Activated T-cell treated with anti-CD3 and anti-CD28 coated beads, Interleukin-2, amount 50 U/mL, for 4 hours (primary cell): ENCODE data around the gene ADAMTS1. TPM values are rescaled to one million over a fixed set of nuclear protein-coding genes. Genes with fewer than 3 reads are reported as not detected.

Experiments
- ATAC-seq, 2 donors: fragments of 200-7000 bp; cut with Tn5 transposase; one replicate each; pipeline ENCODE4 v1.10.0; 2021
- DNase-seq: peaks from one replicate; pipeline ENCODE4 v3.0.0-alpha.2; 2020
- H3K27me3 Mint-ChIP-seq: one replicate; pipeline ENCODE4 v1.8.0; 2021; ENCODE audit warnings: low read depth, mixed read lengths
- H3K36me3 Mint-ChIP-seq: one replicate; pipeline ENCODE4 v1.8.0; 2022; ENCODE audit warnings: mixed read lengths; ENCODE audit not compliant: insufficient read depth
- H3K4me1 Mint-ChIP-seq: one replicate; pipeline ENCODE4 v1.8.0; 2021; ENCODE audit warnings: low read depth, mixed read lengths
- H3K4me3 Mint-ChIP-seq: one replicate; pipeline ENCODE4 v1.8.0; 2021; ENCODE audit warnings: mild to moderate bottlenecking, moderate library complexity, mixed read lengths
- H3K9me3 Mint-ChIP-seq: one replicate; pipeline ENCODE4 v1.8.0; 2021; ENCODE audit warnings: mixed read lengths
- total RNA-seq, 3 donors: library from RNA; stranded (reverse); gene quantifications; one replicate each; pipeline ENCODE4 v1.2.1, GENCODE V29; 2021

ADAMTS1 gene
- total RNA-seq, 3 donors from 2014 or later, result 0.38 to 1.1 (median 1.0) TPM

- H3K9me3 Mint-ChIP-seq, result no peaks in the 10 kb centered on the region
- H3K4me3 Mint-ChIP-seq, result no peak overlapping the region
- DNase-seq (no peak), ATAC-seq (no peak)
- H3K27me3 Mint-ChIP-seq, result peaks cover 31% of the 10 kb centered on the region
- H3K36me3 Mint-ChIP-seq, result no peaks in the 10 kb centered on the region
- peaks cover 11% of the 10 kb centered on the region for H3K4me1 Mint-ChIP-seq
These were observed 6.1 kb upstream of the ADAMTS1 start for GRCh38 chr21:26851109-26851944.

GRCh38 chr21:26850116-26850643 is 5.0 kb upstream of the ADAMTS1 start:
- Mint-ChIP-seq H3K9me3 (no peaks in the 10 kb centered on the region), H3K4me1 (peaks cover 19% of the 10 kb centered on the region), H3K36me3 (no peaks in the 10 kb centered on the region), H3K4me3 (no peak overlapping the region), H3K27me3 (peaks cover 41% of the 10 kb centered on the region)
- ATAC-seq (no peak), DNase-seq (no peak)

GRCh38 chr21:26849428-26850115 is 4.4 kb upstream of the ADAMTS1 start:
- ATAC-seq, result no peak
- no peak for DNase-seq
- no peaks in the 10 kb centered on the region for H3K9me3 Mint-ChIP-seq
- H3K36me3 Mint-ChIP-seq, result no peaks in the 10 kb centered on the region
- no peak overlapping the region for H3K4me3 Mint-ChIP-seq
- H3K27me3 Mint-ChIP-seq, result peaks cover 44% of the 10 kb centered on the region
- H3K4me1 Mint-ChIP-seq, result peaks cover 19% of the 10 kb centered on the region

GRCh38 chr21:26847921-26848320 is 2.7 kb upstream of the ADAMTS1 start:
- Mint-ChIP-seq H3K4me1 (peaks cover 30% of the 10 kb centered on the region), H3K4me3 (no peak overlapping the region), H3K36me3 (no peaks in the 10 kb centered on the region), H3K9me3 (no peaks in the 10 kb centered on the region), H3K27me3 (peaks cover 57% of the 10 kb centered on the region)
- ATAC-seq, result no peak
- DNase-seq, result no peak

- DNase-seq, result no peak
- peaks cover 66% of the 10 kb centered on the region for H3K27me3 Mint-ChIP-seq
- H3K9me3 Mint-ChIP-seq, result no peaks in the 10 kb centered on the region
- H3K36me3 Mint-ChIP-seq, result no peaks in the 10 kb centered on the region
- ATAC-seq, result no peak
- H3K4me3 Mint-ChIP-seq, result peak overlapping the region; percentile 71
- H3K4me1 Mint-ChIP-seq, result peaks cover 30% of the 10 kb centered on the region
These were observed 1.8 kb upstream of the ADAMTS1 start for GRCh38 chr21:26847002-26847401.

- DNase-seq, result no peak
- Mint-ChIP-seq H3K4me3 (peak overlapping the region; percentile 71), H3K27me3 (peaks cover 69% of the 10 kb centered on the region), H3K36me3 (no peaks in the 10 kb centered on the region), H3K9me3 (no peaks in the 10 kb centered on the region), H3K4me1 (peaks cover 30% of the 10 kb centered on the region)
- ATAC-seq, result peak in 1 of 2 donors; percentile 16
These were observed 1.1 kb upstream of the ADAMTS1 start for GRCh38 chr21:26846036-26846931.

GRCh38 chr21:26845759-26846035 is 488 bp upstream of the ADAMTS1 start:
- Mint-ChIP-seq H3K9me3 (no peaks in the 10 kb centered on the region), H3K4me1 (peaks cover 30% of the 10 kb centered on the region), H3K4me3 (peak overlapping the region; percentile 71), H3K27me3 (peaks cover 71% of the 10 kb centered on the region), H3K36me3 (no peaks in the 10 kb centered on the region)
- ATAC-seq (no peak), DNase-seq (no peak)

GRCh38 chr21:26844258-26845065 is 747 bp downstream of the ADAMTS1 start:
- H3K36me3 Mint-ChIP-seq, result no peaks in the 10 kb centered on the region
- H3K9me3 Mint-ChIP-seq, result no peaks in the 10 kb centered on the region
- H3K4me1 Mint-ChIP-seq, result peaks cover 33% of the 10 kb centered on the region
- peak overlapping the region; percentile 64 for H3K4me3 Mint-ChIP-seq
- DNase-seq, result no peak
- ATAC-seq, result peak; percentile 19 to 32
- H3K27me3 Mint-ChIP-seq, result peaks cover 77% of the 10 kb centered on the region

- peaks cover 33% of the 10 kb centered on the region for H3K4me1 Mint-ChIP-seq
- DNase-seq, result no peak
- H3K9me3 Mint-ChIP-seq, result no peaks in the 10 kb centered on the region
- H3K4me3 Mint-ChIP-seq, result peak overlapping the region; percentile 64
- H3K27me3 Mint-ChIP-seq, result peaks cover 73% of the 10 kb centered on the region
- peak in 1 of 2 donors; percentile 5 for ATAC-seq
- no peaks in the 10 kb centered on the region for H3K36me3 Mint-ChIP-seq
These were observed 1.3 kb downstream of the ADAMTS1 start for GRCh38 chr21:26843933-26844257.

- peaks cover 33% of the 10 kb centered on the region for H3K4me1 Mint-ChIP-seq
- no peak for DNase-seq
- peak overlapping the region; percentile 64 for H3K4me3 Mint-ChIP-seq
- no peaks in the 10 kb centered on the region for H3K9me3 Mint-ChIP-seq
- ATAC-seq, result peak in 1 of 2 donors; percentile 35
- peaks cover 71% of the 10 kb centered on the region for H3K27me3 Mint-ChIP-seq
- no peaks in the 10 kb centered on the region for H3K36me3 Mint-ChIP-seq
These were observed 2.0 kb downstream of the ADAMTS1 start for GRCh38 chr21:26842974-26843932.

- Mint-ChIP-seq H3K27me3 (peaks cover 65% of the 10 kb centered on the region), H3K9me3 (no peaks in the 10 kb centered on the region), H3K36me3 (no peaks in the 10 kb centered on the region), H3K4me1 (peaks cover 31% of the 10 kb centered on the region), H3K4me3 (no peak overlapping the region)
- no peak for DNase-seq
- ATAC-seq, result no peak
These were observed 2.9 kb downstream of the ADAMTS1 start for GRCh38 chr21:26842300-26842699.

GRCh38 chr21:26840912-26841311 is 4.3 kb downstream of the ADAMTS1 start:
- Mint-ChIP-seq H3K36me3 (no peaks in the 10 kb centered on the region), H3K27me3 (peaks cover 51% of the 10 kb centered on the region), H3K9me3 (no peaks in the 10 kb centered on the region), H3K4me3 (no peak overlapping the region), H3K4me1 (peaks cover 19% of the 10 kb centered on the region)
- no peak for DNase-seq
- no peak for ATAC-seq

- no peaks in the 10 kb centered on the region for H3K36me3 Mint-ChIP-seq
- H3K27me3 Mint-ChIP-seq, result peaks cover 46% of the 10 kb centered on the region
- no peaks in the 10 kb centered on the region for H3K9me3 Mint-ChIP-seq
- H3K4me3 Mint-ChIP-seq, result no peak overlapping the region
- ATAC-seq (no peak), DNase-seq (no peak)
- peaks cover 14% of the 10 kb centered on the region for H3K4me1 Mint-ChIP-seq
These were observed 5.0 kb downstream of the ADAMTS1 start for GRCh38 chr21:26840201-26840600.
